T-helper 1 cell treated with Interleukin-12 subunit alpha and Interleukin-12 subunit beta and Interleukin-4 antibody, amounts not matched to agents 30 ng/mL and 1 ng/mL, for 36 hours (primary cell): Measurements from ENCODE around the gene TUBB4B. TPM values are rescaled to one million over a fixed set of nuclear protein-coding genes. Genes with fewer than 3 reads are reported as not detected.

Experiments used
- intact Hi-C: fragments of 100-400 bp; cut with micrococcal nuclease; formaldehyde crosslinking; loops from one replicate; pipeline ENCODE4 v1.15.1; 2024
- total RNA-seq: library from RNA; stranded (reverse); gene quantifications from 2 replicates; pipeline ENCODE4 v1.2.3, GENCODE V29; 2022

Gene TUBB4B
- total RNA-seq, 1 donor from 2014 or later, result 280 TPM

DNA sequence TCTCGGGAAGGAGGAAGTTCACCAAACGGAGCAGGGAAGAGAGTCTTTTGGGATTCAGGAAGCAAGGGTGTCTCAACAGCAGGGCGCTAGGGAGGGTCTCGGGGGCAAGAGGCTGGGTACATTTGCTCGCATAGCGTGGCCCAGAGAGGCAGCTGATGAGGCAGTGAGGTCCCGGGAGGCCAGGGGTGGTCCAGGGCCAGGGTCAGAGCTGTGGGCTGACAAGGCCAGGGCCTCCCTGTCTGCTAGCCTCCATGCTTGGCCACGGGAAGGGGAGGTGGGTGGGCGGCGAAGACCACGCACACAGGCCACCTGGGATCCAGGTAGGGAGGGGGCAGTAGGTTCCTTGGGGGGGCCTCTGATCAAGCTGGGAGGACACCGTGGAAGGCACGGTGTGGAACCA lies 29.6 kb upstream of the TUBB4B start:
- intact Hi-C loops, result no loop called here

- intact Hi-C loops, result no loop called here
Observed at GRCh38 chr9:137212520-137212919, 28.6 kb upstream of the TUBB4B start.

DNA sequence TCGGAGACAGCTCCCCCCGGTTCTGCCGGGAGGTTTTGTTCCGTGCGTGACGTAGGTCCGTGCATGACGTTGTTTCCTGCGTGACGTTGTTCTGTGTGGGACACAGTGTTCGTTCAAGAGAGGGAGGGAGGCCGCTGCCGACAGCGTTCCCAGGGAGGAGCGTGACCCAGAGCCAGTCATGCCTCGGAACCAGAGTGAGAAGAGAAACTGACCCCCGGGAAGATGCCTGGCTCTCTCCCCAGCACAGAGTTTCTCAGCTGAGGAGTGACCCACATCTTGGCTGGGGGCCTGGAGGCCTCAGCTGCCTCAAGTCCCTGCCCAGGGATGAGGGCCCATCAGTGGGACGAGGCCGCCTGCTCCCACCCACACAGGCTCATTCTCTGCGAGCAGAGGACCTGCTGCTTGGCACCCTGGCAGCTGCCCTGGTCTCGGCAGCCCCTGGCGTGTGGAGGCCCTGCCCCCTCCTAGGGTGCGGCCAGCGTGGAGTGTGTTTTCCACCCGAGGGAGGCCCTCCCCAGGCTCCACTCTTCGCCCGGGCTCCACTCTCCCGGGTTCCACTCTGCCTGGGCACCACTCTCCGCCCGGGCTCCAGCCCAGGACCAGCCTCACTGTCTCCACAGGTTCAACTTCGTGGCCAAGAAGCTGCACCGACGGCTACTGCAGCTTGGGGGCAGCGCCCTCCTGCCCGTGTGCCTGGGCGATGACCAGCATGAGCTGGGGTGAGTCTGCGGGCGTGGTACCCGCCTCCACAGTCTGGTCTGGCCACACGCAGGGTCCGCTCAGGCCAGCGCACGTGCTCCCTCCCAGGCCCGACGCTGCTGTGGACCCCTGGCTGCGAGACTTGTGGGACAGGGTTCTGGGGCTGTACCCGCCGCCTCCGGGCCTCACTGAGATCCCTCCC lies 27.7 kb upstream of the TUBB4B start:
- intact Hi-C loops, result no loop called here

- intact Hi-C loops, result no loop called here
Observed at GRCh38 chr9:137214620-137215019, 26.5 kb upstream of the TUBB4B start.

- intact Hi-C loops, result no loop called here
Observed at GRCh38 chr9:137215196-137215986, 25.7 kb upstream of the TUBB4B start.

- intact Hi-C loops, result no loop called here
Observed at GRCh38 chr9:137216188-137216965, 24.7 kb upstream of the TUBB4B start.

GRCh38 chr9:137217276-137218211 lies 23.5 kb upstream of the TUBB4B start:
- intact Hi-C loops, result no loop called here

DNA sequence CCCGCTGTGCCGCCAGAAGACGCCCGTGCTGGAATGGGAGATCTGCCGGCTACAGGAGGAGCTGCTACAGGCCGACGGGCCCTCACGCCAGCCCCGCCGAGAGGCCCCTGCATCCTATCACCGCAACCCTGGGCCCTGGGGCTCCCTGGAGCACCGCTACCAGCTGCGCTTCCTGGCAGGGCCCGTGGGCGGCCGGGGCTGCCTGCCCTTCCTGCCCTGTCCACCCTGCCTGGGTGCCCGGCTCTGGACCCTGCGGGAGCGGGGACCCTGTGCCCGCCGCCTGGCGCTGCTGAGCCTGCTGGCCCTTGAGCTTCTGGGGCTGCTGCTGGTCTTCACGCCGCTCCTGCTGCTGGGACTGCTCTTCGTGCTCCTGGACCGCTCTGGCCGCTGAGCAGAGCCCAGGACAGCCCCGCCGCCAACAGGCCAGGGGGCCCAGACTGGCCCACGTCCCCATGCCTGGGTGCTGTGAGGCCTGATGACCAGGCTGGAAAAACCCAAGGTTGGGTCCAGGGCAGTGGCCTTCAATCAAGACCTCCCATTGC lies 22.8 kb upstream of the TUBB4B start:
- intact Hi-C loops, result no loop called here

DNA sequence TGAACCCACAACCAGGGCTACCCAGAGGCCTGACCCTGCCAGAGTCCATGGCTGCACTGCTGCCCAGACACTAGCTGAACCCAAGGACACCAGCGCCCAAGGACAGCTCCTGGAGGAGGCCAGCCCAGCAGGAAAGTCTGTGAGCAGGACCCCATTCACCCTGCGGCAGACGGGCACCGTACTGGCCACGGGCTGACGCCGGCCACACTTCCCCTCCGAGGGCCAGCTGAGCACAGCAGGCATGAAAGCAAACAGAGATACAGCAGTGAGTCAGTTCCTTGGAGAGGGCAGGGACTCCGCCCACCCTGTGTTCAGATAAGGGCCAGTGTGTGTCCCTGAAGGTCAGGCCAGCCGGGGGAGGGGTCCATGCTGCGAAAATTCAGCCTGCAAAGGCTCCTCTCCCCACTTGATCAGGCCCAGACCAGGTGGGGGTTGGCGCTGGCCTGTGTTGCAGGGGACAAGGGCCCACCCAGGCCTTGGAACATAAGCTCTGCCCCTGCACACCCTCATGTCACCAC lies 22.3 kb upstream of the TUBB4B start:
- intact Hi-C loops, result no loop called here

- intact Hi-C loops, result loop anchor here (10.0 kb wide), 2 partner anchors 335 to 675 kb away; partner anchors contain the start of genes NOTCH1 and TRAF2
Observed at GRCh38 chr9:137219757-137220316, 21.2 kb upstream of the TUBB4B start.

- intact Hi-C loops, result loop anchor here (10.0 kb wide), 2 partner anchors 336 to 676 kb away; partner anchors contain the start of genes NOTCH1 and TRAF2
Observed at GRCh38 chr9:137220317-137221094, 20.6 kb upstream of the TUBB4B start.

GRCh38 chr9:137221095-137221505 lies 20.0 kb upstream of the TUBB4B start:
- intact Hi-C loops, result loop anchor here (10.0 kb wide), 2 partner anchors 336 to 676 kb away; partner anchors contain the start of genes NOTCH1 and TRAF2

GRCh38 chr9:137221506-137222111 lies 19.5 kb upstream of the TUBB4B start:
- intact Hi-C loops, result loop anchor here (10.0 kb wide), 2 partner anchors 337 to 677 kb away; partner anchors contain the start of genes NOTCH1 and TRAF2

DNA sequence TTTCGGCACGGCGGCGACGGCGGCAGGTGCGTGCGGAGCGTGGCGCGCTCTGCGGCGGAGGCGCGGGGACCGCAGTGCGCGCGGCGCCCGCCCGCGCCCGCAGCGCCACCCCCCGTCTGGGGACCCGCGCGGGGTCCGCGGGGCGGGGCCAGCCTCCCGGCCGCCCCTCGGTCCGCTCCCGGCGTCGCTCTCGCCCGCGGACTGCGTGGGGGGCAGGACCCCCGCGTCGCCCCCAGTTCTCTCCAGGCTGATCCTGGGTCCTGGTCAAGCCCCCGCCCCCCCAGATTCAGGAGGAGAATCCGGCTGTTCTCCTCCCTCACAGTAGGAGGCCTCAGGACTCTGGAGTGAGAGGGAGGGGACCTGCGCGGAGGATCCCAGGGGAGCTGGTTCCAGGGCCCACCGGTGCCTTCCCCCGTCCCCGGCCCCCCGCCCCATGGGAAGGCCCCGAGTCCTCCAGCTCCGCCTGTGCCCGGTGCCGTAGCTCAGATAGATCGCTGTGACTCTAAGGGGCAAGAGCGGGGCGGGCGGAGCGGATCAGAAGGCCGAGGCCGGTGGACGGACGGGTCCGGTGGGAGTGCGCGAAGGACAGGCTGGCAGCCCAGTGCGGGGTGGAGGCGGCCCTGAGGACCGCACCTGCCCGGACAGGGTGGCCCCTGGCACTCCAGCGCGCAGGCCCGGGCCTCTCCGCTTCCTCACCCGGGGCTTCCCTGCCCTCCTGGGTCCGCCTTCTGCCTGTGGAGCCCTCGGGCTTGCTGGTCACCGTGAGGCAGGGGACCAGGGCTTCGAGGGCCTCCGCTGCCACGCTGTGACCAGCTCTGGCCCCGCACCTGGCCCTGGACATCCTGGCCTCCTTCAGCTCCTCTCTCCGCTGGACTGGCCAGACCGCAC lies 18.7 kb upstream of the TUBB4B start, which contains the start of gene RNF208:
Gene RNF208, minus strand, starts transcription at position 51 of the 888 bp plus-strand sequence. CDS start 1,028 bp downstream, outside the sequence.
- intact Hi-C loops, result loop anchor here (1.0 to 10.0 kb wide), 16 partner anchors 14 to 678 kb away; partner anchors contain the start of genes ANAPC2, ARRDC1, MAN1B1 and NDOR1

- intact Hi-C loops, result loop anchor here (1.0 to 10.0 kb wide), 16 partner anchors 13 to 679 kb away; partner anchors contain the start of genes ANAPC2, ARRDC1, MAN1B1 and NDOR1
Observed at GRCh38 chr9:137223078-137223970, 17.8 kb upstream of the TUBB4B start.
